ENCODE results near the gene MRPL42.
"Not testable (repeated sequence)": the region's sequence is repeated elsewhere in the genome, so short reads cannot be mapped to it uniquely, and the experiment has no call there.

GRCh38 chr12:93432031-93432430, 35.3 kb upstream of the MRPL42 start:
- not testable (repeated sequence) for TF ChIP-seq EZH2phosphoT487, CTCF (IDR thresholded peaks at IDR 0.05)

Data from neural progenitor cell (in vitro differentiated cells).